Glutamatergic neuron (in vitro differentiated cells): ENCODE data around the gene ANGPTL4. TPM values are rescaled to one million over a fixed set of nuclear protein-coding genes. Genes with fewer than 3 reads are reported as not detected.

Experiments used
- DNase-seq: peaks from one replicate; pipeline ENCODE4 v3.0.0; 2022
- H3K27ac Mint-ChIP-seq: one replicate; pipeline ENCODE4 v1.8.0; 2020; ENCODE audit warnings: mild to moderate bottlenecking, mixed read lengths, inconsistent platforms; ENCODE audit not compliant: unreplicated experiment
- H3K27me3 Mint-ChIP-seq: one replicate; pipeline ENCODE4 v1.8.0; 2020; ENCODE audit warnings: mild to moderate bottlenecking, moderate library complexity, mixed read lengths, inconsistent platforms; ENCODE audit not compliant: unreplicated experiment
- H3K36me3 Mint-ChIP-seq: one replicate; pipeline ENCODE4 v1.8.0; 2020; ENCODE audit warnings: mild to moderate bottlenecking, mixed read lengths, inconsistent platforms; ENCODE audit not compliant: unreplicated experiment
- H3K4me1 Mint-ChIP-seq: one replicate; pipeline ENCODE4 v1.8.0; 2020; ENCODE audit warnings: mild to moderate bottlenecking, low read depth, mixed read lengths, inconsistent platforms; ENCODE audit not compliant: unreplicated experiment
- H3K4me3 Mint-ChIP-seq: one replicate; pipeline ENCODE4 v1.8.0; 2020; ENCODE audit warnings: mild to moderate bottlenecking, mixed read lengths, inconsistent platforms; ENCODE audit not compliant: unreplicated experiment
- H3K9me3 Mint-ChIP-seq: one replicate; pipeline ENCODE4 v1.8.0; 2020; ENCODE audit warnings: mild to moderate bottlenecking, moderate library complexity, mixed read lengths, inconsistent platforms; ENCODE audit not compliant: unreplicated experiment
- CTCF ChIP-seq: fragments of 200-600 bp; sonication (generic); IDR thresholded peaks from one replicate; pipeline ENCODE4 v1.5.0; 2021; ENCODE audit not compliant: partially characterized antibody, unreplicated experiment
- total RNA-seq: library from RNA; stranded (reverse); fragmentation: NEBNext Ultra II Directional; extraction: Animal tissue kit (Norgen Biotek cat#: 25700); gene quantifications from one replicate; pipeline ENCODE4 v1.2.1, GENCODE V29; 2021; ENCODE audit not compliant: unreplicated experiment

The ANGPTL4 gene
- total RNA-seq, 1 donor from 2014 or later, result 0.51 TPM

GRCh38 chr19:8323781-8324185, 40.2 kb upstream of the ANGPTL4 start:
- peaks cover 6% of the 10 kb centered on the region for H3K4me1 Mint-ChIP-seq
- H3K27ac Mint-ChIP-seq, result no peak overlapping the region
- DNase-seq, result no peak
- TF ChIP-seq CTCF, result no peak
- H3K9me3 Mint-ChIP-seq, result peaks cover 12% of the 10 kb centered on the region
- no peaks in the 10 kb centered on the region for H3K36me3 Mint-ChIP-seq
- no peak overlapping the region for H3K4me3 Mint-ChIP-seq
- peaks cover 12% of the 10 kb centered on the region for H3K27me3 Mint-ChIP-seq

GRCh38 chr19:8324186-8325050, 39.5 kb upstream of the ANGPTL4 start:
- no peak overlapping the region for H3K4me3 Mint-ChIP-seq
- no peak for DNase-seq
- no peak for TF ChIP-seq CTCF
- H3K9me3 Mint-ChIP-seq, result peaks cover 12% of the 10 kb centered on the region
- no peak overlapping the region for H3K27ac Mint-ChIP-seq
- no peaks in the 10 kb centered on the region for H3K36me3 Mint-ChIP-seq
- H3K27me3 Mint-ChIP-seq, result peaks cover 12% of the 10 kb centered on the region
- H3K4me1 Mint-ChIP-seq, result peaks cover 6% of the 10 kb centered on the region

- Mint-ChIP-seq H3K27me3 (peaks cover 12% of the 10 kb centered on the region), H3K9me3 (peaks cover 12% of the 10 kb centered on the region), H3K36me3 (no peaks in the 10 kb centered on the region), H3K4me1 (peaks cover 4% of the 10 kb centered on the region), H3K27ac (no peak overlapping the region), H3K4me3 (no peak overlapping the region)
- DNase-seq, result no peak
- TF ChIP-seq CTCF, result no peak
Measured at GRCh38 chr19:8325454-8325853, 38.5 kb upstream of the ANGPTL4 start.

DNA sequence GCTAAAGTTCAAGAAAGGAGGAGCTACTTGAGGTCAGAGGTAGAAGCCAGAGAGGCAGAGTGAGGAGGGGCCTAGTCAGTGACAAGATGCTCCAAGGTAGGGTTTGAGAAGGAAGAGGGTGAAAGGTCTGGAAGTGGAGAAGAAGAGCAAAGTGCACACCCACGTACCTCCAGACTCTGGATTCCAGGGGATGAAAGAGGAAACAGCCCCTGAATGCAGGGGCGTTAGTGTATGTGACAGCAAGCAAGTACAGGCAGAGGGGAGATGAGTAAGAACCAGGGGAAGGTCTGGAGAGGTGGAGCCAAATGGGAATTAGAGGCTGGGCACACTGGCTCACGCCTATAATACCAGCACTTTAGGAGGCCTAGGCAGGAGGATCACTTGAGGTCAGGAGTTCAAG, 34.0 kb upstream of the ANGPTL4 start:
- no peak overlapping the region for H3K27ac Mint-ChIP-seq
- DNase-seq, result no peak
- H3K9me3 Mint-ChIP-seq, result peaks cover 3% of the 10 kb centered on the region
- H3K4me1 Mint-ChIP-seq, result no peaks in the 10 kb centered on the region
- no peak overlapping the region for H3K4me3 Mint-ChIP-seq
- peaks cover 9% of the 10 kb centered on the region for H3K27me3 Mint-ChIP-seq
- no peak for TF ChIP-seq CTCF
- no peaks in the 10 kb centered on the region for H3K36me3 Mint-ChIP-seq

GRCh38 chr19:8331263-8331845, 32.6 kb upstream of the ANGPTL4 start:
- Mint-ChIP-seq H3K9me3 (peaks cover 6% of the 10 kb centered on the region), H3K36me3 (no peaks in the 10 kb centered on the region), H3K4me3 (no peak overlapping the region), H3K4me1 (peaks cover 2% of the 10 kb centered on the region), H3K27ac (no peak overlapping the region), H3K27me3 (peaks cover 12% of the 10 kb centered on the region)
- no peak for DNase-seq
- no peak for TF ChIP-seq CTCF
